OCI-LY3 (cell line): Measurements from ENCODE around the gene SEPTIN12.

ENCODE experiments used
- H2AFZ ChIP-seq: fragments of 200-600, 300-600 bp; shearing (Covaris generic); 2 replicates; pipeline ENCODE4 v1.6.0; 2014; ENCODE audit warnings: antibody characterized with exemption, low read depth, low read length
- H3K27ac ChIP-seq: fragments of 200-600, 300-600 bp; sonication (generic); 2 replicates; pipeline ENCODE4 v1.5.1; 2014; ENCODE audit warnings: mild to moderate bottlenecking, low read length, moderate library complexity, mixed read lengths
- H3K27me3 ChIP-seq: fragments of 200-600, 300-600 bp; sonication (generic); 2 replicates; pipeline ENCODE4 v1.6.1; 2014; ENCODE audit warnings: low read depth, low read length, mixed read lengths
- H3K36me3 ChIP-seq: fragments of 200-600, 300-600 bp; sonication (generic); replicated peaks from 2 replicates; pipeline ENCODE3; 2014; ENCODE audit warnings: low read depth, low read length, mixed read lengths
- H3K4me1 ChIP-seq: fragments of 300-600, 200-600 bp; sonication (generic); 2 replicates; pipeline ENCODE4 v1.6.1; 2014; ENCODE audit warnings: low read length, mixed read lengths
- H3K4me2 ChIP-seq: fragments of 200-600, 300-600 bp; sonication (generic); 2 replicates; pipeline ENCODE4 v1.6.1; 2014; ENCODE audit warnings: low read length, mixed read lengths
- H3K4me3 ChIP-seq: fragments of 300-600, 200-600 bp; sonication (generic); 2 replicates; pipeline ENCODE4 v1.5.1; 2014; ENCODE audit warnings: antibody characterized with exemption, mild to moderate bottlenecking, low read length, moderate library complexity
- H3K79me2 ChIP-seq: fragments of 300-600, 200-600 bp; shearing (Covaris generic); 2 replicates; pipeline ENCODE4 v1.6.1; 2014; ENCODE audit warnings: mild to moderate bottlenecking, low read length, mixed read lengths
- H3K9ac ChIP-seq: fragments of 300-600, 200-600 bp; shearing (Covaris generic); 2 replicates; pipeline ENCODE4 v1.6.0; 2014; ENCODE audit warnings: mild to moderate bottlenecking, low read length, moderate library complexity
- H3K9me3 ChIP-seq: fragments of 200-600, 300-600 bp; shearing (Covaris generic); 2 replicates; pipeline ENCODE4 v1.6.1; 2014; ENCODE audit warnings: low read length, mixed read lengths; ENCODE audit not compliant: insufficient read depth
- H4K20me1 ChIP-seq: fragments of 200-600, 300-600 bp; sonication (generic); 2 replicates; pipeline ENCODE4 v1.6.1; 2016; ENCODE audit warnings: low read length, mixed read lengths; ENCODE audit not compliant: insufficient read depth
- CTCF ChIP-seq: fragments of 200-600, 300-600 bp; sonication (generic); IDR thresholded peaks from 2 replicates; pipeline ENCODE4 v1.5.1; 2014; ENCODE audit warnings: antibody characterized with exemption, low read length, low read depth
- EZH2phosphoT487 ChIP-seq: fragments of 200-600 bp; shearing (Covaris generic); IDR thresholded peaks from 2 replicates; pipeline ENCODE4 v1.6.1; 2018; ENCODE audit warnings: antibody characterized with exemption, mixed run types, low read depth

Gene SEPTIN12

GRCh38 chr16:4801051-4801961 lies 13.2 kb upstream of the SEPTIN12 start:
- Histone ChIP-seq H3K27me3 (no peaks in the 10 kb centered on the region), H3K4me1 (peaks cover 17% of the 10 kb centered on the region), H3K4me2 (peak overlapping the region; percentile 96), H2AFZ (peak overlapping the region; percentile 83), H3K4me3 (peak overlapping the region; percentile 85), H4K20me1 (no peaks in the 10 kb centered on the region), H3K9me3 (no peaks in the 10 kb centered on the region), H3K36me3 (peaks cover 2% of the 10 kb centered on the region), H3K9ac (peak overlapping the region; percentile 69), H3K79me2 (no peaks in the 10 kb centered on the region), H3K27ac (peak overlapping the region; percentile 57)
- TF ChIP-seq CTCF (no peak), EZH2phosphoT487 (no peak)

- no peak overlapping the region for H3K4me3 ChIP-seq
- peaks cover 17% of the 10 kb centered on the region for H3K4me1 ChIP-seq
- H3K79me2 ChIP-seq: no peaks in the 10 kb centered on the region
- no peaks in the 10 kb centered on the region for H3K36me3 ChIP-seq
- no peak overlapping the region for H2AFZ ChIP-seq
- no peak overlapping the region for H3K4me2 ChIP-seq
- no peak for TF ChIP-seq CTCF
- no peak for TF ChIP-seq EZH2phosphoT487
- H3K9me3 ChIP-seq: no peaks in the 10 kb centered on the region
- H4K20me1 ChIP-seq: no peaks in the 10 kb centered on the region
- H3K27ac ChIP-seq: no peak overlapping the region
- no peaks in the 10 kb centered on the region for H3K27me3 ChIP-seq
- no peak overlapping the region for H3K9ac ChIP-seq
Measured at GRCh38 chr16:4800290-4801041, 12.3 kb upstream of the SEPTIN12 start.

- H3K4me2 ChIP-seq: no peak overlapping the region
- no peak overlapping the region for H3K9ac ChIP-seq
- no peak overlapping the region for H3K4me3 ChIP-seq
- H2AFZ ChIP-seq: no peak overlapping the region
- H3K27ac ChIP-seq: no peak overlapping the region
- H4K20me1 ChIP-seq: no peaks in the 10 kb centered on the region
- no peaks in the 10 kb centered on the region for H3K9me3 ChIP-seq
- peaks cover 17% of the 10 kb centered on the region for H3K4me1 ChIP-seq
- TF ChIP-seq CTCF (no peak), EZH2phosphoT487 (no peak)
- H3K79me2 ChIP-seq: no peaks in the 10 kb centered on the region
- no peaks in the 10 kb centered on the region for H3K27me3 ChIP-seq
- H3K36me3 ChIP-seq: no peaks in the 10 kb centered on the region
Measured at GRCh38 chr16:4799171-4799855, 11.2 kb upstream of the SEPTIN12 start.

GRCh38 chr16:4798456-4798855 lies 10.3 kb upstream of the SEPTIN12 start:
- no peaks in the 10 kb centered on the region for H3K9me3 ChIP-seq
- H3K4me2 ChIP-seq: no peak overlapping the region
- TF ChIP-seq EZH2phosphoT487: no peak
- no peak for TF ChIP-seq CTCF
- H3K9ac ChIP-seq: no peak overlapping the region
- H3K4me3 ChIP-seq: no peak overlapping the region
- H3K27me3 ChIP-seq: no peaks in the 10 kb centered on the region
- no peak overlapping the region for H3K27ac ChIP-seq
- H2AFZ ChIP-seq: no peak overlapping the region
- peaks cover 11% of the 10 kb centered on the region for H3K4me1 ChIP-seq
- H4K20me1 ChIP-seq: no peaks in the 10 kb centered on the region
- H3K36me3 ChIP-seq: no peaks in the 10 kb centered on the region
- no peaks in the 10 kb centered on the region for H3K79me2 ChIP-seq
